Measurements from ENCODE around the gene MED15.
"Not testable (repeated sequence)": the region's sequence is repeated elsewhere in the genome, so short reads cannot be mapped to it uniquely, and the experiment has no call there.

Gene MED15

DNA sequence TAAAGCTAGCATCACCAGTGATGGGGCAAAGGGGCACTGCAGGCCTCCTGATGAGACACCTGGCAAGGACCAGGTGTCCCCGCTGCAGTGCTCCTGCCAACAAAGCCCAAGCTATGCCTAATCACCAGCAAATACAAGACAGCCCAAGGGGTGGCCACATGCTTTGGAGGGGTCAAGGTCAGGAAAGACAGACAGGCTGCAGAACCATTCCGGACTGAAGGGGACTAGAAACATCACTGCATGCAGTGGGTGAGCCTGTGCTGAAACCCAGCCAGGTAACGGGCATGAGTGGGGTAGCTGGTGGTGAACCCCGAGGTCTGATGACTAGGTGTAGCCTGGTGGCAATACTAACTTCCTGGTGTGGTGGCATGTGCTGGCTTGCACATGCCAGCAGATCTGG is 111.1 kb downstream of the MED15 start:
- Histone ChIP-seq H3K4me3 (ENCODE audit: low read depth in 1 of 2, low read length in 2 of 2) (no peak overlapping the region), H3K9me3 (ENCODE audit: control insufficient read depth in 1 of 2, low read length in 2 of 2) (no peaks in the 10 kb centered on the region), H3K27ac (ENCODE audit: low read length) (no peak overlapping the region), H3K4me1 (ENCODE audit: control insufficient read depth in 1 of 2, insufficient read depth in 2 of 2, low read length in 2 of 2) (no peaks in the 10 kb centered on the region), H3K36me3 (ENCODE audit: control insufficient read depth in 1 of 2, insufficient read depth in 2 of 2, low read length in 2 of 2) (no peaks in the 10 kb centered on the region), H3K27me3 (ENCODE audit: low read depth, low read length) (no peaks in the 10 kb centered on the region)

DNA sequence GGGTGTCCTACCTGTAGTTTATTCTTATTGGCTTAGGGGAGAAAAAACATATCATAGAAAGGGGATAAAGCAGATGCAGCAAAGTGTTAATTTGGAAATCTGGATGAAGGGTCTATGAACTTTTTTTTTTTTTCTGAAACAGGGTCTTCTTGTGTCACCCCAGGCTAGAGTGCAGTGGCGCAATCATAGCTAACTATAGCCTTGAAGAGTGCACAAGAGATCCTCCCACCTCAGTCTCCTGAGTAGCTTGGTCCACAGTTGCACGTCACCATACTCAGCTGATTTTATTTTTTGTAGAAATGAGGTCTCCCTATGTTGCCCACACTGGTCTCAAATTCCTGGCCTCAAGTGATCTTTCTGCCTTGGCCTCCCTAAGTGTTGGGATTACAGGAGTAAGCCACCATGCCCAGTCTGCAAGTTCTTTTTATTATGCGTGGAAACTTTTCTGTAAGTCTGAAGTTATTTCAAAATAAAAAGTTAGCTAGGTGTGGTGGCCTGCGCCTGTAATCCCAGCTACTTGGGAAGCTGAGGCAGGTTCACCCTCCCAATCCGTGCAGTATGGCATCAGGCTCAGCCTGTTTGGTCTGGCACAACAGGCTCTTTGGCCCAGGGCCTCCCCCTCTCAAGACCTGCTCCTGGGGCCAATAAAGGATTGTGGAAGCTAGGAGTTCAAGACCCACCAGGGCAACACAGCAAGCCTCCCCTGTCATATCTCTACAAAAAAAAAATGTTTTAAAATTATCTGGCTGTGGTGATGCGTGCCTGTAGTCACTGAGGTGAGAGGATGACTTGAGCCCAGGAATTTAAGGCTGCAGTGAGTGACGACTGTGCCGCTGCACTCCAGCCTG is 111.9 kb downstream of the MED15 start:
- H3K4me1 ChIP-seq (ENCODE audit: control insufficient read depth in 1 of 2, insufficient read depth in 2 of 2, low read length in 2 of 2) = no peaks in the 10 kb centered on the region
- H3K4me3 ChIP-seq (ENCODE audit: low read depth in 1 of 2, low read length in 2 of 2) = no peak overlapping the region
- no peaks in the 10 kb centered on the region for H3K9me3 ChIP-seq (ENCODE audit: control insufficient read depth in 1 of 2, low read length in 2 of 2)
- no peaks in the 10 kb centered on the region for H3K27me3 ChIP-seq (ENCODE audit: low read depth, low read length)
- no peaks in the 10 kb centered on the region for H3K36me3 ChIP-seq (ENCODE audit: control insufficient read depth in 1 of 2, insufficient read depth in 2 of 2, low read length in 2 of 2)
- H3K27ac ChIP-seq (ENCODE audit: low read length) = no peak overlapping the region

DNA sequence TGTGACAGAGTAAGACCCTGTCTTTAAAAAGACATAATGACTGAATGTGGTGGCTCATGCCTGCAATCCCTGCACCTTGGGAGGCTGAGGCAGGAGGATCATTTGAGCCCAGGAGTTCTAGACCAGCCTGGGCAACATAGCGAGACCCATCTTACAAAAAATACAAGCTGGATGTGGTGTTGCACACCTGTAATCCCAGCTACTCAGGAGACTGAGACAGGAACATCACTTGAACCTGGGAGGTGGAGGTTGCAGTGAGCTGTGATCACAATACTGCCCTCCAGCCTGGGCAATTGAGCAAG is 112.4 kb downstream of the MED15 start:
- H3K36me3 ChIP-seq (ENCODE audit: control insufficient read depth in 1 of 2, insufficient read depth in 2 of 2, low read length in 2 of 2); H3K27me3 ChIP-seq (ENCODE audit: low read depth, low read length); H3K4me1 ChIP-seq (ENCODE audit: control insufficient read depth in 1 of 2, insufficient read depth in 2 of 2, low read length in 2 of 2): not testable (repeated sequence)

DNA sequence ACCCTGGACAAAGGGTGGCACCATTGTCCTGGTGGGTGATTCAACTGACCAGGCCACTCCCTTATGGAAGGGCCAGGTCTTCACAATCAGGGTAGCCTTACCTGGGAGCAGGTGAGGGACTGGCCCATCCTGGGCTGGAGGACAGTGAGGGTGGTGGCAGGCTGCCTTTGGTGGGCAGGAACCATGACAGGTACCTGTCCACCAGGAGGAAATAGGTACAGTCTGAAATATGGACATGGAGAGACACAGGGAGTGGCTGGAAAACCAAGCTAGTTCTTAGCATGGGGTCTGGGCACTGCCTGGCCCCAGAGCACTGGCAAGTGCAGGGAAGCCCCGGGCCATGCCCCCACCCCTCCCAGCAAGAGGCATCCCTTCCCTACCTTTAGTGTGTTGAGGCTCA is 113.8 kb downstream of the MED15 start:
- no peaks in the 10 kb centered on the region for H3K36me3 ChIP-seq (ENCODE audit: control insufficient read depth in 1 of 2, insufficient read depth in 2 of 2, low read length in 2 of 2)
- H3K27ac ChIP-seq (ENCODE audit: low read length) = no peak overlapping the region

More for the DNA sequence above, 112.4 kb downstream of the MED15 start:
- not testable (repeated sequence) for H3K27ac ChIP-seq (ENCODE audit: low read length); H3K9me3 ChIP-seq (ENCODE audit: control insufficient read depth in 1 of 2, low read length in 2 of 2); H3K4me3 ChIP-seq (ENCODE audit: low read depth in 1 of 2, low read length in 2 of 2)

DNA sequence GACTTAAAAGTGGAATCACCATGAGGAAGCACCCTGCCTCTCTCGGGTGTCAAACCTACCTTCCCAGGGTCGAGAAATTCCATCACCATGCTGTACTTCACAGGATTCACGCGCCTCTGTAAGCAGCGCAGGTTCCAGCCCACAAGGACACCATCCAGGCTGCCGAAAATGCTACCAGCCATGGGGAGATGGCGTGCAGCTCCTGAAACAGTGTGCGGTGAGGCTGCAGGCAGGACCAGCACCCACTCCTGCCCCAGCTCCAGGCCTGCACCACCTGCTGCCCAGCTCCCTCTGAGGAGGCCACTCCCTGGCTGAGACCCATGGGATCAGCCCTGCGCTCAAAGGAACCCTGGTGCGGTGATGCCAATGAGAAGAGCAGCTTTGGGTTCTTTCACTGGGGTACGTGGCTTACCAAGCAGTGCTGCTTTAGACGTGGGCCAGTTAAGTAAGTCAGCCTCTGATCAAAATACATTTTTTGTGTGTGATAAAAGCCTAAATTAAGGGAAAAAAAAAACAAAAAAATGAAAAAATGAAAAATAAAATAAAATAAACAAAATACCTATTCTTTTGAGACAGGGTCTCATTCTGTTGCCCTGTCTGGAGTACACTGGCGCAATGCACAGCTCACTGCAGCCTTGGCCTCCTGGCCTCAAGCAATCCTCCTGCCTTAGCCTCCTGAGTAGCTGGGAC is 115.4 kb downstream of the MED15 start:
- H3K27ac ChIP-seq (ENCODE audit: low read length) = no peak overlapping the region
- H3K9me3 ChIP-seq (ENCODE audit: control insufficient read depth in 1 of 2, low read length in 2 of 2) = no peaks in the 10 kb centered on the region
- H3K4me3 ChIP-seq (ENCODE audit: low read depth in 1 of 2, low read length in 2 of 2) = no peak overlapping the region

More for the DNA sequence above, 113.8 kb downstream of the MED15 start:
- Histone ChIP-seq H3K4me1 (ENCODE audit: control insufficient read depth in 1 of 2, insufficient read depth in 2 of 2, low read length in 2 of 2) (no peaks in the 10 kb centered on the region), H3K9me3 (ENCODE audit: control insufficient read depth in 1 of 2, low read length in 2 of 2) (no peaks in the 10 kb centered on the region), H3K4me3 (ENCODE audit: low read depth in 1 of 2, low read length in 2 of 2) (no peak overlapping the region), H3K27me3 (ENCODE audit: low read depth, low read length) (no peaks in the 10 kb centered on the region)

DNA sequence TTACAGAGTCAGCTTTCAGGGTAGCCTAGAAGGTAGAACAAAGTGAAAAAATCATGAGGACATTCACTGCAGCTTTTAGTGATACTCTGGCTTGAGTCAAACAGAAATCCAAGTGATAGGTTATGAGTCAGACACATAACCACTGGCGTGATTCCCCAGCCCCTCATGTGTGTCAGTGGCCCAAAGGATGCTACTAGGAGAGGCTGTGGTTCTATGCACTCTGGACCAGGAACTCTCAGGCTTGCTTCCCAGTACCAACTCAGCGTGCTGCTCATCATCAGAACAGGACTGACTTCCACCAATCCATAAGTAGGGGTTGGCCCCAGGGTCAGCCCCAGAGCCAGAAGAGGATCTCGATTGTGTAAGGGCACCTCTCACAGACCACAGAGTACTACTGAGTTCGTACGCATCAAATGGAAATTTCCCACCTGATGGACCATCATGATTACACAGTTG is 116.8 kb downstream of the MED15 start:
- Histone ChIP-seq H3K36me3 (ENCODE audit: control insufficient read depth in 1 of 2, insufficient read depth in 2 of 2, low read length in 2 of 2) (no peaks in the 10 kb centered on the region), H3K27me3 (ENCODE audit: low read depth, low read length) (no peaks in the 10 kb centered on the region), H3K9me3 (ENCODE audit: control insufficient read depth in 1 of 2, low read length in 2 of 2) (no peaks in the 10 kb centered on the region), H3K4me3 (ENCODE audit: low read depth in 1 of 2, low read length in 2 of 2) (no peak overlapping the region), H3K27ac (ENCODE audit: low read length) (no peak overlapping the region), H3K4me1 (ENCODE audit: control insufficient read depth in 1 of 2, insufficient read depth in 2 of 2, low read length in 2 of 2) (no peaks in the 10 kb centered on the region)

More for the DNA sequence above, 115.4 kb downstream of the MED15 start:
- H3K4me1 ChIP-seq (ENCODE audit: control insufficient read depth in 1 of 2, insufficient read depth in 2 of 2, low read length in 2 of 2) = no peaks in the 10 kb centered on the region
- no peaks in the 10 kb centered on the region for H3K27me3 ChIP-seq (ENCODE audit: low read depth, low read length)
- H3K36me3 ChIP-seq (ENCODE audit: control insufficient read depth in 1 of 2, insufficient read depth in 2 of 2, low read length in 2 of 2) = no peaks in the 10 kb centered on the region

DNA sequence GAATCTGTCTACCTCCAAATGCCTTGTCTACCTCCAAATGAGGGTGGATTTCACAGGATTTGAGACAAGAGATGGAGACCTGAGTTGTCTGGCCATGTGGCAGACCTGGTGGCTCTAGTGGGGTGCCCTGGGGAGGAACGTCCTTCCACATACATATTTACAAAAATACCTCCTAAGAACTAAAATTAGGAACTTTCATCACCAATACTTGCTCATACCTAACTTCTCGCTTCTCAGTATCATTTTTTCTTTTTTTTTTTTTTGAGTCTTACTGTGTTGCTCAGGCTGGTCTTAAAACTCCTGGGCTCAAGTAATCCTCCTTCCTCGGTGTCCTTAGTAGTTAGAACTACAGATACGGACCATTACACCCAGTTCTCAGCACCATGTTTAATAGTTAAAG is 117.9 kb downstream of the MED15 start:
- H3K36me3 ChIP-seq (ENCODE audit: control insufficient read depth in 1 of 2, insufficient read depth in 2 of 2, low read length in 2 of 2) = no peaks in the 10 kb centered on the region
- no peak overlapping the region for H3K27ac ChIP-seq (ENCODE audit: low read length)
- H3K9me3 ChIP-seq (ENCODE audit: control insufficient read depth in 1 of 2, low read length in 2 of 2) = no peaks in the 10 kb centered on the region
- no peaks in the 10 kb centered on the region for H3K27me3 ChIP-seq (ENCODE audit: low read depth, low read length)
- H3K4me3 ChIP-seq (ENCODE audit: low read depth in 1 of 2, low read length in 2 of 2) = no peak overlapping the region
- no peaks in the 10 kb centered on the region for H3K4me1 ChIP-seq (ENCODE audit: control insufficient read depth in 1 of 2, insufficient read depth in 2 of 2, low read length in 2 of 2)

DNA sequence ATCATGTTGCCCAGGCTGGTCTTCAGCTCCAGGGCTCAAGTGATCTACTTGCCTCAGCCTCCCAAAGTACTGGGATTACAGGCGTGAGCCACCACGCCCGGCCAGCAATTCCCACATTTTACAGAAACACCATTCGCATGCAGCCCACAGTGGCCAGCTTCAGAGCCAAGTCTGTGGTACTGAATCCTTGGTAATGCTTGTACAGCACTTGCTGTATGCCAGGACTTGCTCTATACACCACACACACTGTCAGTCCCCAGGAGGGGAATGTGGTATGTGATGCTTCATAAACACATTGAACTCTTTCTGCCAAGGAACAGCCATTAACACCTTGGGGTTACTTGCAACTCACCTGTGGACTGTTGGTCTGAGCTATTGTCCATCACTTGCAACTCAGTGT is 119.4 kb downstream of the MED15 start:
- Histone ChIP-seq H3K27me3 (ENCODE audit: low read depth, low read length) (no peaks in the 10 kb centered on the region), H3K27ac (ENCODE audit: low read length) (no peak overlapping the region), H3K4me1 (ENCODE audit: control insufficient read depth in 1 of 2, insufficient read depth in 2 of 2, low read length in 2 of 2) (no peaks in the 10 kb centered on the region), H3K9me3 (ENCODE audit: control insufficient read depth in 1 of 2, low read length in 2 of 2) (no peaks in the 10 kb centered on the region), H3K4me3 (ENCODE audit: low read depth in 1 of 2, low read length in 2 of 2) (no peak overlapping the region), H3K36me3 (ENCODE audit: control insufficient read depth in 1 of 2, insufficient read depth in 2 of 2, low read length in 2 of 2) (no peaks in the 10 kb centered on the region)

DNA sequence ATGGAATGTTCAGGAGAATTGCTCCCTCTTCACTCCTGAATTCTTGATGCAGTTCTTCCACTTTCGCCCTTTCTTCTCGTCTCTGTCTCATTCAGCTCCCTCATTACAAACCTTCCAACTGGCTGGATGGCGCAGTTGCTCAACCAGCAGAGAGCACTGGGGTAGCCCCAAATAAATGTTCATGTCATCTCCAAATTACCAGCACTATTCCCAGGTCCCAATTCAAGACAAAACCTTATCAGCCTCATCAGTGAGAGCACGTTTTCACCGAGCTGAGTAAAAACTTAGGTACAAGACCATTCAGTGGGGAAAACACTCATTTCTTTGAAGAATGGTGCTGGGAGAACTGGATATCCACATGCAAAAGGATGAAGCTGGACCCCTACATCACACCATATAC is 120.0 kb downstream of the MED15 start:
- no peaks in the 10 kb centered on the region for H3K36me3 ChIP-seq (ENCODE audit: control insufficient read depth in 1 of 2, insufficient read depth in 2 of 2, low read length in 2 of 2)

DNA sequence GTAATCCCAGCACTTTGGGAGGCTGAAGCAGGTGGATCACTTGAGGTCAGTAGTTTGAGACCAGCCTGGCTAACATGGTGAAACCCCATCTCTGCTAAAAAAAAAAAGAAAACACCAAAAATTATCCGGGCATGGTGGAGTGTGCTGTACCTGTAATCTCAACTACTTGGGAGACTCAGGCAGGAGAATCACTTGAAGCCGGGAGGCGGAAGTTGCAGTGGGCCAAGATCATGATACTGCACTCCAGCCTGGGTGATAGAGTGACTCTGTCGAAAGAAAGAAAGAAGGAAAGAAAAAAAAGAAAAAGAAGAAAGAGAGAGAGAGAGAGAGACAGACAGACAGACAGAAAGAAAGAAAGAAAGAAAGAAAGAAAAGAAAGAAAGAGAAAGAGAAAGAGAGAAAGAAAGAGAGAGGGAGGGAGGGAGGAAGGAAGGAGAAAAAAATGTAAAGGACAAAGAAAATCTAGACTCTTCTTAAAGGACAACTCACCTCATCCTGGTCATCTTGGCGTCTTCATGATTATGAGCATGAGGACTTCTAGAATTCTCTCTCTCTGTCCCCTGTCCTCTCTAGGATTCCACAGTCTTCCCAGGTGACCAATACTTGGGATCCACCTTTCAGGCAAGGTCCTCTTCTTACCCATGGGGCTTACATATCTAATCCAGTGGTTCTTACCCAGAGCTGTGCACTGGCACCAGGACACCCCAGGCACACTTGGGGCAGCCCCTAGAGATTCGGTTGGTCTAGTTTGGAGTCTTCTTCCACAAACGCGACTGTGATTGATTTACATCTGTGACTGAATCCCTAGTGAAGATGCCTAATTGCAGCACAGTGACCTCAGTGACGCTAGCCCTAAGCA is 120.9 kb downstream of the MED15 start:
- Histone ChIP-seq H3K27me3 (ENCODE audit: low read depth, low read length) (no peaks in the 10 kb centered on the region), H3K4me3 (ENCODE audit: low read depth in 1 of 2, low read length in 2 of 2) (no peak overlapping the region), H3K36me3 (ENCODE audit: control insufficient read depth in 1 of 2, insufficient read depth in 2 of 2, low read length in 2 of 2) (no peaks in the 10 kb centered on the region), H3K9me3 (ENCODE audit: control insufficient read depth in 1 of 2, low read length in 2 of 2) (no peaks in the 10 kb centered on the region), H3K4me1 (ENCODE audit: control insufficient read depth in 1 of 2, insufficient read depth in 2 of 2, low read length in 2 of 2) (no peaks in the 10 kb centered on the region), H3K27ac (ENCODE audit: low read length) (no peak overlapping the region)

More for the DNA sequence above, 120.0 kb downstream of the MED15 start:
- H3K9me3 ChIP-seq (ENCODE audit: control insufficient read depth in 1 of 2, low read length in 2 of 2) = no peaks in the 10 kb centered on the region
- no peaks in the 10 kb centered on the region for H3K27me3 ChIP-seq (ENCODE audit: low read depth, low read length)
- H3K4me3 ChIP-seq (ENCODE audit: low read depth in 1 of 2, low read length in 2 of 2) = no peak overlapping the region
- no peak overlapping the region for H3K27ac ChIP-seq (ENCODE audit: low read length)
- H3K4me1 ChIP-seq (ENCODE audit: control insufficient read depth in 1 of 2, insufficient read depth in 2 of 2, low read length in 2 of 2) = no peaks in the 10 kb centered on the region

DNA sequence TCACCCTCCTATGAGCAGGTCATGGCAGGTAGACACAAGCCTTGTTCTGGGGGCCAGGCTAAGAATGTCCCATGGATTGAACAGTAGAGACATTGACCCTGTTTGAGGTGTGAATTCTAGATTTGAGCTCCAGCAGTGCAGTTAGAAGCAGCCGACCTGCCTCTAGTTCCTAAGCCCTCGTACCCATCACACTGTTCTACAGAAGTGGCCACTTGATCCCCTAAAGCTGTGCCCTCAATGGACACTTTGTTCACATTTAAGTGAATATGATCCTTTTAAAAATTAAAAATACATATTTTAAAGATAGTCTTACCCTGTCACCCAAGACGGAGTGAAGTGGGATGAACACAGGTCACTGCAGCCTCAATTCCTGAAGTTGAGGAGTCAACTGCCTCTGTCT is 122.0 kb downstream of the MED15 start:
- H3K4me1 ChIP-seq (ENCODE audit: control insufficient read depth in 1 of 2, insufficient read depth in 2 of 2, low read length in 2 of 2) = no peaks in the 10 kb centered on the region
- H3K4me3 ChIP-seq (ENCODE audit: low read depth in 1 of 2, low read length in 2 of 2) = no peak overlapping the region
- H3K9me3 ChIP-seq (ENCODE audit: control insufficient read depth in 1 of 2, low read length in 2 of 2) = no peaks in the 10 kb centered on the region
- H3K27ac ChIP-seq (ENCODE audit: low read length) = no peak overlapping the region
- H3K27me3 ChIP-seq (ENCODE audit: low read depth, low read length) = no peaks in the 10 kb centered on the region
- H3K36me3 ChIP-seq (ENCODE audit: control insufficient read depth in 1 of 2, insufficient read depth in 2 of 2, low read length in 2 of 2) = no peaks in the 10 kb centered on the region
